K562 (cell line): ENCODE measurements around the gene IFI30. TPM values are rescaled to one million over a fixed set of nuclear protein-coding genes. Genes with fewer than 3 reads are reported as not detected.
A peak's percentile ranks its signal among the peaks of the same experiment; 100 is the strongest.

ENCODE experiments used
- ATAC-seq: fragments of 200-7000 bp; cut with Tn5 transposase; 3 replicates; pipeline ENCODE4 v1.9.1; 2020; ENCODE audit warnings: moderate library complexity
- BruUV-seq: library from RNA; stranded (reverse); fragments of 400-500 nt; replicated peaks from 2 replicates; lab custom pipeline; 2021; lab: Mats Ljungman, UMichigan
- CTCF ChIA-PET: fragments of 300-600 bp; formaldehyde crosslinking; extraction: SDS; loops from one replicate; lab custom pipeline; 2021; ENCODE audit warnings: low intra/inter-chr PET ratio; lab: Yijun Ruan, JAX
- POLR2A ChIA-PET: fragments of 300-600, 350-650 bp; sonication (Branson Sonifier 250); formaldehyde crosslinking; extraction: SDS; loops from one replicate; lab custom pipeline; 2021; ENCODE audit warnings: antibody characterized with exemption, inconsistent platforms; lab: Yijun Ruan, JAX
- DNase-seq, 4 experiments: peaks; one replicate each; pipeline versions ENCODE4 v3.0.0 to v3.0.0-alpha.2; 2011 to 2018; ENCODE audit warnings: low spot score in 3 of 4, mixed read lengths in 3 of 4; ENCODE audit errors: extremely low read depth in 1 of 4
- FAIRE-seq: peaks from 2 replicates; lab custom pipeline; 2011; peaks lifted over from hg19 to GRCh38; lab: Jason Lieb, UNC
- H2AFZ ChIP-seq: 2 replicates; pipeline ENCODE4 v1.6.0; 2011; ENCODE audit warnings: low read depth, low read length, control low read depth, inconsistent platforms
- H3K27ac ChIP-seq: fragments of 200-600 bp; 3 replicates; pipeline ENCODE4 v1.8.0; 2011; ENCODE audit warnings: low read depth, mild to moderate bottlenecking, control low read depth, inconsistent platforms, low read length, moderate library complexity, mixed read lengths; ENCODE audit errors: extremely low read depth
- H3K27me3 ChIP-seq, 2 experiments: fragments of 300-600 bp in 1 of 2; 2 replicates in 1 of 2; 3 replicates in 1 of 2; pipeline versions ENCODE4 v1.6.0 to v1.8.0; 2011; ENCODE audit warnings: inconsistent platforms in 2 of 2, low read length in 2 of 2, mild to moderate bottlenecking in 1 of 2, mixed read lengths in 1 of 2, moderate library complexity in 1 of 2; ENCODE audit not compliant: control insufficient read depth in 2 of 2, insufficient read depth in 2 of 2
- H3K36me3 ChIP-seq: fragments of 300-600 bp; 3 replicates; pipeline ENCODE4 v1.8.0; 2011; ENCODE audit warnings: mild to moderate bottlenecking, low read length, inconsistent platforms; ENCODE audit not compliant: control insufficient read depth, insufficient read depth
- H3K4me1 ChIP-seq, 2 experiments: fragments of 200-600 bp in 1 of 2; replicated peaks in 1 of 2; 2 replicates in 1 of 2; 3 replicates in 1 of 2; pipeline versions ENCODE4 v1.5.1 to v1.8.0; 2011; ENCODE audit warnings: inconsistent platforms in 2 of 2, low read length in 2 of 2, mild to moderate bottlenecking in 1 of 2, mixed read lengths in 1 of 2, moderate library complexity in 1 of 2; ENCODE audit not compliant: control insufficient read depth in 2 of 2, insufficient read depth in 2 of 2
- H3K4me2 ChIP-seq: 2 replicates; pipeline ENCODE4 v1.6.1; 2011; ENCODE audit warnings: low read length, control low read depth, inconsistent platforms, mixed read lengths; ENCODE audit not compliant: insufficient read depth
- H3K4me3 ChIP-seq: fragments of 200-600 bp; sonication (generic), shearing (Covaris generic); 2 replicates; pipeline ENCODE4 v1.5.1; 2016; ENCODE audit warnings: control low read depth, inconsistent platforms
- H3K79me2 ChIP-seq: fragments of 200-600 bp; 3 replicates; pipeline ENCODE4 v1.8.0; 2011; ENCODE audit warnings: low read length, inconsistent platforms; ENCODE audit not compliant: control insufficient read depth, insufficient read depth
- H3K9ac ChIP-seq, 2 experiments: 2 replicates each; pipeline versions ENCODE4 v1.6.0 to v1.6.1; 2011; ENCODE audit warnings: low read depth in 2 of 2, low read length in 2 of 2, control low read depth in 1 of 2, inconsistent platforms in 1 of 2, mild to moderate bottlenecking in 1 of 2, mixed read lengths in 1 of 2; ENCODE audit not compliant: insufficient read depth in 1 of 2
- H3K9me1 ChIP-seq: one replicate; pipeline ENCODE4 v1.6.0; 2011; ENCODE audit warnings: inconsistent platforms, mild to moderate bottlenecking, low read length, moderate library complexity; ENCODE audit not compliant: control insufficient read depth, insufficient read depth
- H3K9me3 ChIP-seq: replicated peaks from 2 replicates; pipeline ENCODE4 v1.5.1; 2011; ENCODE audit warnings: low read depth, low read length, inconsistent platforms; ENCODE audit not compliant: control insufficient read depth, insufficient read depth
- H4K20me1 ChIP-seq: replicated peaks from 2 replicates; pipeline ENCODE4 v1.6.1; 2011; ENCODE audit warnings: low read length, inconsistent platforms, mixed read lengths; ENCODE audit not compliant: control insufficient read depth, insufficient read depth
- CHD1 ChIP-seq: fragments of 200-600 bp; sonication (generic); IDR thresholded peaks from one replicate; pipeline ENCODE4 v1.6.1; 2012; ENCODE audit warnings: mild to moderate bottlenecking, moderate library complexity, low read length, inconsistent platforms
- COPS2 ChIP-seq: fragments of 450-650 bp; conservative IDR thresholded peaks from 2 replicates; pipeline ENCODE4 v1.6.1; 2016; ENCODE audit warnings: mild to moderate bottlenecking, moderate library complexity
- CREM ChIP-seq: IDR thresholded peaks from 2 replicates; pipeline ENCODE4 v1.6.1; 2014; ENCODE audit warnings: antibody characterized with exemption, low read depth
- EGR1 ChIP-seq: fragments of 450-650 bp; conservative IDR thresholded peaks from 2 replicates; pipeline ENCODE4 v1.6.1; 2017; ENCODE audit warnings: mild to moderate bottlenecking
- EP400 ChIP-seq: fragments of 450-650 bp; IDR thresholded peaks from 2 replicates; pipeline ENCODE4 v1.6.1; 2017; ENCODE audit warnings: antibody characterized with exemption, mild to moderate bottlenecking, moderate library complexity
- FOXA1 ChIP-seq: fragments of 450-650 bp; IDR thresholded peaks from 2 replicates; pipeline ENCODE4 v1.6.1; 2016; ENCODE audit warnings: mild to moderate bottlenecking, borderline replicate concordance
- FUS ChIP-seq: fragments of 200-400 bp; formaldehyde crosslinking; optimal IDR thresholded peaks from 2 replicates; pipeline ENCODE3; 2017; ENCODE audit warnings: low read depth, low read length
- HDAC1 ChIP-seq, 2 experiments: fragments of 450-650 bp; IDR thresholded peaks; 2 replicates each; pipeline ENCODE4 v1.6.1; 2016 to 2017; ENCODE audit warnings: inconsistent platforms in 1 of 2, mild to moderate bottlenecking in 1 of 2, moderate library complexity in 1 of 2
- ID3 ChIP-seq, 2 experiments: fragments of 250-450 bp in 1 of 2; fragments of 450-650 bp in 1 of 2; sonication (Bioruptor Pico) in 1 of 2; IDR thresholded peaks; 2 replicates each; pipeline versions ENCODE4 v1.6.1 to v1.8.0; 2016 to 2021; ENCODE audit warnings: mild to moderate bottlenecking in 2 of 2, moderate library complexity in 2 of 2, missing compliant biosample characterization in 1 of 2, missing genetic modification characterization in 1 of 2
- ILF3 ChIP-seq: fragments of 450-650 bp; IDR thresholded peaks from 2 replicates; pipeline ENCODE4 v1.6.1; 2018; ENCODE audit warnings: antibody characterized with exemption, mild to moderate bottlenecking, moderate library complexity, borderline replicate concordance
- RBM25 ChIP-seq: fragments of 200-400 bp; formaldehyde crosslinking; IDR thresholded peaks from 2 replicates; pipeline ENCODE4 v1.6.1; 2018; ENCODE audit warnings: low read length, low read depth, moderate library complexity; ENCODE audit not compliant: severe bottlenecking
- SOX6 ChIP-seq: fragments of 450-650 bp; IDR thresholded peaks from 2 replicates; pipeline ENCODE4 v1.6.1; 2014; ENCODE audit warnings: mild to moderate bottlenecking
- TCF7L2 ChIP-seq: fragments of 150-350 bp; IDR thresholded peaks from 2 replicates; pipeline ENCODE4 v1.6.1; 2016; ENCODE audit warnings: low read depth, mild to moderate bottlenecking, low read length, moderate library complexity
- TGIF2 ChIP-seq: sonication (generic); formaldehyde crosslinking; IDR thresholded peaks from 2 replicates; pipeline ENCODE4 v1.8.1; 2022; ENCODE audit warnings: mild to moderate bottlenecking, missing genetic modification reagents, moderate library complexity
- ZFP1 ChIP-seq: fragments of 450-650 bp; formaldehyde crosslinking; IDR thresholded peaks from 2 replicates; pipeline ENCODE4 v1.4.0; 2020; ENCODE audit warnings: mild to moderate bottlenecking, mixed read lengths
- ZNF143 ChIP-seq: sonication (generic); formaldehyde crosslinking; IDR thresholded peaks from 2 replicates; pipeline ENCODE4 v1.9.0; 2022; ENCODE audit warnings: mild to moderate bottlenecking, missing genetic modification reagents
- ZZZ3 ChIP-seq: fragments of 450-650 bp; IDR thresholded peaks from 2 replicates; pipeline ENCODE4 v1.6.1; 2016; ENCODE audit warnings: antibody characterized with exemption, mild to moderate bottlenecking, moderate library complexity
- WGBS: fragments of 100-300 bp; shearing (Covaris generic); methylation state at CpG from one replicate; pipeline ENCODE4 v1.1.6; 2016; ENCODE audit warnings: low coverage, mixed read lengths; ENCODE audit not compliant: insufficient coverage; ENCODE audit errors: missing lambda C conversion rate; 5-methylcytosine and 5-hydroxymethylcytosine counted together
- in situ Hi-C: fragments of 300-500 bp; cut with MboI; formaldehyde crosslinking; loops from 4 replicates; pipeline ENCODE4 v1.15.0; 2018; ENCODE audit warnings: inconsistent platforms, mixed read lengths
- intact Hi-C: fragments of 100-400 bp; cut with micrococcal nuclease; formaldehyde crosslinking; loops from 2 replicates; pipeline ENCODE4 v1.14.2; 2022
- polyA plus RNA-seq, 8 experiments: library from polyadenylated mRNA; depleted of rRNA in 4 of 8; stranded (reverse) in 5 of 8; unstranded in 3 of 8; fragments of >200 nt; fragmentation: Nextera tagmentation in 2 of 8; fragmentation: Illumina TruSeq in 1 of 8; extraction: Ambion mirVana in 2 of 8; extraction: Trizol in 1 of 8; gene quantifications; 2 replicates each; pipeline versions ENCODE4 v1.2.1 to v1.2.3, GENCODE V29; 2011 to 2014; ENCODE audit warnings: inconsistent platforms in 1 of 8, missing spikeins in 1 of 8
- total RNA-seq, 7 experiments: library from RNA; depleted of rRNA in 6 of 7; stranded (reverse); fragments of >200 nt in 6 of 7; fragmentation: Illumina TruSeq in 2 of 7; extraction: Trizol in 2 of 7; gene quantifications; 2 replicates each; pipeline versions ENCODE4 v1.2.1 to v1.2.3, GENCODE V29; 2011 to 2021; ENCODE audit warnings: low replicate concordance in 1 of 7

Gene IFI30
- total and polyA plus RNA-seq, 9 of the 15 experiments (the other 6 are each of a cell fraction or from before 2014, with no cell fraction given) = 63.7 to 430 (median 109) TPM

- Histone ChIP-seq H3K4me2 (peak within 1 kb of the TSS; percentile 96), H3K27ac (peak within 1 kb of the TSS; percentile 89), H3K4me1 (peaks cover 34 to 66% of the 10 kb centered on the region in 2 experiments), H3K36me3 (peaks cover 28% of the 10 kb centered on the region; the same call in 2 of the 3 replicates), H4K20me1 (peaks cover 19% of the 10 kb centered on the region), H3K79me2 (peaks cover 42% of the 10 kb centered on the region), H3K9me3 (no peaks in the 10 kb centered on the region), H3K27me3 (no peaks in the 10 kb centered on the region), H2AFZ (peak within 1 kb of the TSS; percentile 90), H3K9ac (peak within 1 kb of the TSS; percentile 88 to 94), H3K4me3 (peak within 1 kb of the TSS; percentile 82), H3K9me1 (no peaks in the 10 kb centered on the region)
- DNase-seq (peak; percentile 93 to 99 (median 96)), ATAC-seq (peak; percentile 91), FAIRE-seq (no peak)
- CTCF ChIA-PET = interaction anchor here (1.5 kb wide), 1 partner anchor 146 kb away, joined by 4 read pairs; no protein-coding TSS in a partner anchor
- POLR2A ChIA-PET = interaction anchor here (0.6 to 1.8 kb wide), 10 partner anchors 11 to 237 kb away, joined by 3 to 9 read pairs (median 4); partner anchors contain the start of genes GDF15 and MPV17L2
- under 1% methylated on average over 67 of the region's 86 CpGs for WGBS
- intact Hi-C loops = loop anchor here (10.0 kb wide), 2 partner anchors 88 to 208 kb away; no protein-coding TSS in a partner anchor
- in situ Hi-C loops = no loop called here
- no TSS peak for BruUV-seq
- TF ChIP-seq ZZZ3 = peak; percentile 78; the same call in 1 of the 2 replicates
- no peak for TF ChIP-seq TCF7L2
- TF ChIP-seq FOXA1 = no peak
- peak; percentile 47; the same call in 1 of the 2 replicates for TF ChIP-seq EGR1
- no peak for TF ChIP-seq ZFP1
- TF ChIP-seq FUS = peak; percentile 90
- no peak for TF ChIP-seq ID3 (CRISPR knock-in tag; IDR thresholded peaks at IDR 0.05)
- no peak for TF ChIP-seq ID3 (tag; IDR thresholded peaks at IDR 0.05)
- peak; percentile 58 for TF ChIP-seq CHD1
- peak; percentile 3; the same call in 1 of the 2 replicates for TF ChIP-seq EP400
- TF ChIP-seq SOX6 = no peak
- no peak for TF ChIP-seq ILF3
- TF ChIP-seq ZNF143 (CRISPR knock-in tag) = no peak
- no peak for TF ChIP-seq COPS2
- peak in 1 of 2 experiments; percentile 38; a peak in 1 of 4 replicates for TF ChIP-seq HDAC1 (IDR thresholded peaks at IDR 0.05)
- TF ChIP-seq RBM25 = peak; percentile 32
- TF ChIP-seq CREM = peak; percentile 64
- 0 out of 2 replicates have a peak, but pooled peaks have one; percentile 48 for TF ChIP-seq TGIF2
Measured at GRCh38 chr19:18152817-18153555, 20.6 kb upstream of the IFI30 start, which contains the start of gene PIK3R2. Gene PIK3R2 (plus strand): TSS chr19:18153163. CDS start chr19:18155880, 2,717 bp downstream.
